H9 (cell line): ENCODE results near the gene MEGF10. TPM values are rescaled to one million over a fixed set of nuclear protein-coding genes. Genes with fewer than 3 reads are reported as not detected.
A peak's percentile ranks its signal among the peaks of the same experiment; 100 is the strongest.

Experiments
- DNase-seq: peaks from one replicate; pipeline ENCODE4 v3.0.0-alpha.2; 2017
- H2AFZ ChIP-seq: one replicate; pipeline ENCODE4 v1.6.1; 2013; ENCODE audit warnings: mild to moderate bottlenecking, low read length, control low read depth, moderate library complexity
- H2AK5ac ChIP-seq: 2 replicates; pipeline ENCODE4 v1.6.1; 2013; ENCODE audit warnings: low read length, control low read depth, mixed read lengths; ENCODE audit not compliant: insufficient read length
- H2BK120ac ChIP-seq: one replicate; pipeline ENCODE4 v1.6.1; 2013; ENCODE audit warnings: low read depth, mild to moderate bottlenecking, low read length, control low read depth, inconsistent platforms; ENCODE audit not compliant: poor library complexity, severe bottlenecking
- H2BK12ac ChIP-seq: 2 replicates; pipeline ENCODE4 v1.6.1; 2013; ENCODE audit warnings: low read length, control low read depth, mixed read lengths, low read depth; ENCODE audit not compliant: insufficient read length
- H2BK15ac ChIP-seq: 2 replicates; pipeline ENCODE4 v1.6.1; 2013; ENCODE audit warnings: low read depth, low read length, control low read depth
- H2BK20ac ChIP-seq: one replicate; pipeline ENCODE4 v1.6.1; 2013; ENCODE audit warnings: low read depth, mild to moderate bottlenecking, low read length, control low read depth, inconsistent platforms; ENCODE audit not compliant: poor library complexity, severe bottlenecking
- H2BK5ac ChIP-seq: 2 replicates; pipeline ENCODE4 v1.6.1; 2013; ENCODE audit warnings: low read length, control low read depth, mixed read lengths; ENCODE audit not compliant: insufficient read length
- H3K14ac ChIP-seq: 2 replicates; pipeline ENCODE4 v1.6.1; 2013; ENCODE audit warnings: low read length, control low read depth; ENCODE audit not compliant: insufficient read depth
- H3K18ac ChIP-seq: 2 replicates; pipeline ENCODE4 v1.6.1; 2013; ENCODE audit warnings: low read depth, mild to moderate bottlenecking, mixed read lengths, low read length, control low read depth; ENCODE audit not compliant: insufficient read length
- H3K23ac ChIP-seq: 2 replicates; pipeline ENCODE4 v1.6.1; 2013; ENCODE audit warnings: low read length, control low read depth, mixed read lengths, low read depth; ENCODE audit not compliant: insufficient read length
- H3K23me2 ChIP-seq: 2 replicates; pipeline ENCODE4 v1.6.1; 2013; ENCODE audit warnings: low read depth, mild to moderate bottlenecking, mixed read lengths, low read length, control low read depth; ENCODE audit not compliant: insufficient read length, poor library complexity, severe bottlenecking
- H3K27ac ChIP-seq: 2 replicates; pipeline ENCODE4 v1.5.1; 2013; ENCODE audit warnings: low read length, control low read depth, mixed read lengths, low read depth; ENCODE audit not compliant: insufficient read length
- H3K27me3 ChIP-seq: 2 replicates; pipeline ENCODE4 v1.6.1; 2013; ENCODE audit warnings: low read length, control low read depth, inconsistent platforms; ENCODE audit not compliant: insufficient read depth
- H3K4ac ChIP-seq: 2 replicates; pipeline ENCODE4 v1.6.1; 2013; ENCODE audit warnings: low read depth, mild to moderate bottlenecking, control low read depth, inconsistent platforms, low read length, moderate library complexity
- H3K4me1 ChIP-seq: 2 replicates; pipeline ENCODE4 v1.6.1; 2013; ENCODE audit warnings: low read length, control low read depth, inconsistent platforms; ENCODE audit not compliant: insufficient read depth
- H3K4me2 ChIP-seq: 2 replicates; pipeline ENCODE4 v1.6.1; 2013; ENCODE audit warnings: low read length, control low read depth, mixed read lengths; ENCODE audit not compliant: insufficient read length, insufficient read depth
- H3K56ac ChIP-seq: 2 replicates; pipeline ENCODE4 v1.6.1; 2013; ENCODE audit warnings: low read depth, mild to moderate bottlenecking, mixed read lengths, low read length, control low read depth; ENCODE audit not compliant: insufficient read length
- H3K79me1 ChIP-seq: 2 replicates; pipeline ENCODE4 v1.6.1; 2013; ENCODE audit warnings: low read depth, mild to moderate bottlenecking, moderate library complexity, low read length, control low read depth, inconsistent platforms; ENCODE audit not compliant: insufficient read depth, poor library complexity, severe bottlenecking
- H3K79me2 ChIP-seq: 2 replicates; pipeline ENCODE4 v1.6.1; 2013; ENCODE audit warnings: low read length, control low read depth, inconsistent platforms; ENCODE audit not compliant: insufficient read depth
- H3K9ac ChIP-seq: 2 replicates; pipeline ENCODE4 v1.6.1; 2013; ENCODE audit warnings: low read length, control low read depth, mixed read lengths; ENCODE audit not compliant: insufficient read length; ENCODE audit errors: extremely low read depth
- H3K9me3 ChIP-seq: one replicate; pipeline ENCODE4 v1.6.1; 2013; ENCODE audit warnings: low read depth, low read length, inconsistent platforms; ENCODE audit not compliant: control insufficient read depth
- H3T11ph ChIP-seq: one replicate; pipeline ENCODE4 v1.6.1; 2013; ENCODE audit warnings: mild to moderate bottlenecking, low read length, control low read depth, inconsistent platforms
- H4K20me1 ChIP-seq: one replicate; pipeline ENCODE4 v1.6.1; 2013; ENCODE audit not compliant: control insufficient read depth, insufficient read length, insufficient read depth
- H4K5ac ChIP-seq: 2 replicates; pipeline ENCODE4 v1.6.1; 2013; ENCODE audit warnings: low read depth, mild to moderate bottlenecking, mixed read lengths, low read length, control low read depth; ENCODE audit not compliant: insufficient read length
- H4K8ac ChIP-seq: replicated peaks from 2 replicates; pipeline ENCODE4 v1.6.1; 2013; ENCODE audit warnings: low read length, control low read depth, mixed read lengths, low read depth; ENCODE audit not compliant: insufficient read length
- H4K91ac ChIP-seq: 2 replicates; pipeline ENCODE4 v1.6.1; 2013; ENCODE audit warnings: low read depth, mild to moderate bottlenecking, moderate library complexity, mixed read lengths, low read length, control low read depth; ENCODE audit not compliant: insufficient read length
- H3K27ac Mint-ChIP-seq, 3 experiments: 2 replicates in 2 of 3; 3 replicates in 1 of 3; pipeline ENCODE4 v1.8.0; 2020 to 2021; ENCODE audit warnings: mixed read lengths in 3 of 3, mild to moderate bottlenecking in 1 of 3, moderate library complexity in 1 of 3
- H3K27me3 Mint-ChIP-seq: 2 replicates; pipeline ENCODE4 v1.8.0; 2021; ENCODE audit warnings: low read depth, mild to moderate bottlenecking, moderate library complexity, mixed read lengths
- H3K36me3 Mint-ChIP-seq, 3 experiments: 2 replicates in 2 of 3; 3 replicates in 1 of 3; pipeline ENCODE4 v1.8.0; 2020 to 2021; ENCODE audit warnings: low read depth in 3 of 3, mixed read lengths in 3 of 3; ENCODE audit not compliant: insufficient read depth in 1 of 3
- H3K4me1 Mint-ChIP-seq, 2 experiments: 2 replicates each; pipeline ENCODE4 v1.8.0; 2020; ENCODE audit warnings: mixed read lengths in 2 of 2
- H3K4me3 Mint-ChIP-seq, 2 experiments: 2 replicates in 1 of 2; 3 replicates in 1 of 2; pipeline ENCODE4 v1.8.0; 2020 to 2021; ENCODE audit warnings: mild to moderate bottlenecking in 2 of 2, mixed read lengths in 2 of 2, moderate library complexity in 1 of 2
- H3K9me3 Mint-ChIP-seq, 2 experiments: 2 replicates in 1 of 2; 3 replicates in 1 of 2; pipeline ENCODE4 v1.8.0; 2020; ENCODE audit warnings: mild to moderate bottlenecking in 2 of 2, mixed read lengths in 2 of 2, moderate library complexity in 1 of 2
- CTCF ChIP-seq: fragments of 200-600 bp; sonication (generic); conservative IDR thresholded peaks from 3 replicates; pipeline ENCODE4 v1.8.0; 2021; ENCODE audit warnings: antibody characterized with exemption, mild to moderate bottlenecking
- WGBS: extraction: QIAGEN DNeasy Blood & Tissue Kit; methylation state at CpG from one replicate; pipeline ENCODE4 v1.1.7; 2013; ENCODE audit warnings: missing lambda C conversion rate, low lambda C conversion rate, mixed read lengths; ENCODE audit not compliant: insufficient read length; ENCODE audit errors: extremely low coverage; 5-methylcytosine and 5-hydroxymethylcytosine counted together
- total RNA-seq: library from RNA; stranded (reverse); gene quantifications from 2 replicates; pipeline ENCODE4 v1.2.1, GENCODE V29; 2021

The MEGF10 gene
- total RNA-seq, 1 experiment from 2014 or later, result 36.5 TPM

GRCh38 chr5:127452626-127453025, 162.0 kb downstream of the MEGF10 start:
- Mint-ChIP-seq H3K4me3 (no peak overlapping the region), H3K36me3 (peaks cover 11 to 62% (median 48%) of the 10 kb centered on the region in 3 experiments), H3K9me3 (no peaks in the 10 kb centered on the region), H3K27ac (peak overlapping the region; percentile 5 to 23 (median 9); a peak in 2 of 7 replicates), H3K27me3 (no peaks in the 10 kb centered on the region), H3K4me1 (peaks cover 0 to 2% of the 10 kb centered on the region in 2 experiments; a peak in 1 of 4 replicates)
- H3K23me2 ChIP-seq, result no peaks in the 10 kb centered on the region
- H3K9me3 ChIP-seq, result no peaks in the 10 kb centered on the region
- H3K4me1 ChIP-seq, result no peaks in the 10 kb centered on the region
- WGBS, result no CpG with 5 or more reads among the region's 4 CpGs
- no peak overlapping the region for H3K27ac ChIP-seq
- H3K27me3 ChIP-seq, result no peaks in the 10 kb centered on the region
- no peaks in the 10 kb centered on the region for H3K79me2 ChIP-seq
- no peak overlapping the region for H3K18ac ChIP-seq
- H3K4ac ChIP-seq, result no peak overlapping the region
- no peak overlapping the region for H2BK120ac ChIP-seq
- no peak overlapping the region for H4K8ac ChIP-seq
- no peak overlapping the region for H4K91ac ChIP-seq
- H3K79me1 ChIP-seq, result no peaks in the 10 kb centered on the region
- H4K20me1 ChIP-seq, result no peaks in the 10 kb centered on the region
- TF ChIP-seq CTCF, result no peak
- no peak for DNase-seq
- no peak overlapping the region for H2BK5ac ChIP-seq
- no peak overlapping the region for H2BK15ac ChIP-seq
- no peak overlapping the region for H3T11ph ChIP-seq
- no peak overlapping the region for H2BK12ac ChIP-seq
- no peak overlapping the region for H2BK20ac ChIP-seq
- no peak overlapping the region for H4K5ac ChIP-seq
- H3K56ac ChIP-seq, result no peak overlapping the region
- H3K23ac ChIP-seq, result no peak overlapping the region
- H2AFZ ChIP-seq, result no peak overlapping the region
- H3K14ac ChIP-seq, result no peak overlapping the region
- H2AK5ac ChIP-seq, result no peak overlapping the region
- no peak overlapping the region for H3K4me2 ChIP-seq
- no peak overlapping the region for H3K9ac ChIP-seq
